Epithelial cell of esophagus (primary cell): ENCODE results near the gene DAGLA.

Source experiments
- DNase-seq: peaks from one replicate; pipeline ENCODE4 v3.0.0; 2010; ENCODE audit warnings: low read depth
- H3K4me3 ChIP-seq: 2 replicates; pipeline ENCODE4 v1.5.1; 2011; ENCODE audit warnings: mild to moderate bottlenecking, low read length, control low read depth
- CTCF ChIP-seq: IDR thresholded peaks from 2 replicates; pipeline ENCODE4 v1.5.1; 2011; ENCODE audit warnings: low read depth, mild to moderate bottlenecking, low read length, control low read depth, inconsistent platforms; ENCODE audit not compliant: insufficient read depth; ENCODE audit errors: missing control alignments

Gene DAGLA

GRCh38 chr11:61680622-61681221 is 531 bp downstream of the DAGLA start:
- no peak overlapping the region for H3K4me3 ChIP-seq
- TF ChIP-seq CTCF = no peak
- DNase-seq = no peak

GRCh38 chr11:61682093-61682732 is 2.0 kb downstream of the DAGLA start:
- no peak for TF ChIP-seq CTCF
- DNase-seq = no peak
- H3K4me3 ChIP-seq = no peak overlapping the region

DNA sequence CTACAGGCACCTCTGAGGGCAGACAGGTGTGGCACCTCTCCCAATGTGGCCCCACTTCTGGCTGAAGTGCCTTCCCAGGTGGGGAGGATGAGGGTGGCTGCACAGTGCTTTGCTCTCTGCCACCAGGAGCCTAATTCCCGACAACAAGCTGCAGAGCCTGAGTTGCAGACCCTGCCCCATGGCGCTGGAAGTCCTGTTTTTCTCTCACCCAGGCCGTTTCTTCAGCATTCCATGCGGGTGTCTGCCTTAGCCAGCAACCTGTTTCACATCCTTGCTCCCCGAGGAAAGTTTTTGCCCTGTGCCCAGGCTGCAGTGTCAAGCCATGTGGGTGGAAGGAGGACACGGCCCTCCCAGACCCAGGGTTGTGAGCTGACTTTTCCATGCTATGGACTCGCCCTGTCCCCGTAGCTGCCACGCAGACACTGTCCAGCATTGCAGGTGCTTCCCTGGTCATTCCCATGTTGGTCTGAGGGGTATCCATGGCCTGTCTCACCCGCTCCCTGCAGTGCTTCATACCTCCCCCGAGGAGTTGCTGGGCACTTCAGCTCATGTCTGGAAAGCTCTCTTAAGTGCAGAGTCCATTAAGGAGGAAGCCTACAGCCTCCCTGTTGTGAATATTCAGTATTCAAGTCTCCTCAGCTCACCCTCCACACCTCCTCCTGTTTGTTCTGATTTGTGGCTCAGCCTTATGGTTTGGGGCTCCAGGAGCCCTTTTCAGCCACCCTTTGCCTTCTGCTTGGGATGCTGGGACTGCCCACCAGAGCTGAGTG is 2.9 kb downstream of the DAGLA start:
- H3K4me3 ChIP-seq = no peak overlapping the region
- DNase-seq = no peak
- no peak for TF ChIP-seq CTCF

DNA sequence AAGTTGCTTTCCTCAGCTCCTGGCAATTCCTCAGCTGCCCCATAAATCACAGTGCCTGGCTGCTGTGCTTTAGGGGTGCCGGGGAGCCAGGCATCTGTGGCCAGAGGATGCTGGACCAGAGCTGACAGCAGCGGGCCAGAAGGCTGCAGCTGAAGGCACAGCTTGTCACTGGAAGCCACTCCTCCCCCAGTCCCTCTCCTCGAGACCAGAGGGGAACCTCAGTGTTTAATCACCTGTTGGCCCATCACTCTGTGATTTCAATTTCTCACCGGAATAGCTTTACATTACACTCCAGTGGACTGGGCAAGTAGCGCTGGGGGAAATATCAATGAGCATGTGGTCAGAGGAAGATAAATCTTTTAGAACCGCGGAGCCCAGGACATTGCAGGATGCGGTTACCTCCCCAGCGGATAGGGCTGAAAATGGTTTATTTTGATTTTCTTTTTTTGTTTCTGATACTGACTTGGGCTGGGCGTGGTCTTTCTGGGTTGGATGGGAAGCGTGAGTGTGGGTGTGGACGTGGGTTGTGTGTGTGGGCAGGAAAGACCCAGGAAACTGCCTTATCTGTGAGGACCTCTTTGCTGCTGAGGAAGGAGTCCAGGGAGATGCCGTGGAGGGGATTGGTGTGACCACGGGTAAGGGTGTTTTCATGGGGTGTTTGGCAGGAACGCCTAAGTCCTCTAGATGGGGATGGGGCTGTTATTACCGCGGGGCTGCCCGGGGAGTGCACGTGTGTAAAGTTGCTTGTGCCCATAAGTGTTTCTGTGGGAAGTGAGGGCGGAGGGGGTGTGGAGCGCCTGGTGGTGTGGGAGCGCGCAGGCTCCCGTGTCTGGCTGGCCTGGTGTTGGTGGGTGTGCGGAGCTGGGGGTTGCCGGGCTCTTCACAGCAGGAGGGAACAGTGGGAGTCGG is 4.0 kb downstream of the DAGLA start:
- DNase-seq = no peak
- no peak for TF ChIP-seq CTCF
- no peak overlapping the region for H3K4me3 ChIP-seq

DNA sequence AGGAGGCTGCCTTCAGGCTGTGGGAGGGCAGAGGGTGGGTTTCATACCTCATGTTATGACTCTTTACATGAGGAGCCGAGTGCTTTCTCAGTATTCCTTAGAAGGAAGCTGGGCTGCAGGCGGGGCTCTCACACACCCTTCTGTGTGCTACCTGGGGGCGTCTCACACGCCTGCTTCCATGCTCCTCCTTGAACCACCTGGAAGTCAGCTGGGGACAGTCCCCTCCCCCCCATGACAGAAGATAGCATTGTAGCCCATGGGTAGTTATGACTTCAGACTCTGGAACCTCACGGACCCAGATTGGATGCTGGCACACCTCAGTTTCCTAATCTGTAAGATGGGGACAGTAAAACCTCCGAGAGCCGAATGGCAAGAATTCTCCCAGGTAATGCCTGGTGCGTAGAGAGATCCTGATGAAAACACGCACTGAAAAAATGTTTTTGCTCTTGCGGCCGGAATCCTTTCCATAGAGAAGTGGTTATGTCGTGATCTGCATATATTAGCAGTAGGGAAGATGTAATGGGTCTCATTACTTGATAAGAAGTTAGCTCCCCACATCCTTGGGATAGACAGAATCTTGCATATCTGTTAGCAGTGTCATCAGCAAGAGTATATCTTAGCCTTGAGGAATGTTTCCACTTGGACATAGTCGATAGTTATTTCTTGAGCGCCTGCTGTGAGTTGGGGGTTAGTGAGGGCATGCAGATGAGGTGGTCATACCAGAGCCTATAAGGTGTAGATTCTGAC is 4.9 kb downstream of the DAGLA start:
- no peak for TF ChIP-seq CTCF
- H3K4me3 ChIP-seq = no peak overlapping the region
- no peak for DNase-seq

DNA sequence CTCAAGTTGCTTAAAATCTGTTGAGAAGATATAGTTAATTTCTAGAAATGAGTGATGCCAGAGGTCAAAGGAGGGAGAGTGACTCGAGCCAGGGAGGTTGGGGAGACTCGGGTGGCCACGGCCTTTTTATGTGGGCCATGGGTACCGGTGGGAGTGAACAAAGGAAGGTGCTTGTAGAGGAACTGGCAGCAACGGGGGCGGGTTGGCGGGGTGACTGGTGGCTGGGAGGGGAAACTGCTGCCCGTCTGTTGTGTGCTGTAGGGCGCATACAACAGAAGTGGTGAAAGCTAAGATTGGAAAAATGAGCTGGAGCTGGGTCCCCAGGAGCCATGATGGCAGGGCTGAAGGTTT is 5.4 kb downstream of the DAGLA start:
- no peak for DNase-seq
- no peak overlapping the region for H3K4me3 ChIP-seq
- TF ChIP-seq CTCF = no peak
